H9 (cell line): ENCODE results near the gene SYNGR4. TPM values are rescaled to one million over a fixed set of nuclear protein-coding genes. Genes with fewer than 3 reads are reported as not detected.

Experiments used
- DNase-seq: peaks from one replicate; pipeline ENCODE4 v3.0.0-alpha.2; 2017
- H2AFZ ChIP-seq: one replicate; pipeline ENCODE4 v1.6.1; 2013; ENCODE audit warnings: mild to moderate bottlenecking, low read length, control low read depth, moderate library complexity
- H2AK5ac ChIP-seq: 2 replicates; pipeline ENCODE4 v1.6.1; 2013; ENCODE audit warnings: low read length, control low read depth, mixed read lengths; ENCODE audit not compliant: insufficient read length
- H2BK120ac ChIP-seq: one replicate; pipeline ENCODE4 v1.6.1; 2013; ENCODE audit warnings: low read depth, mild to moderate bottlenecking, low read length, control low read depth, inconsistent platforms; ENCODE audit not compliant: poor library complexity, severe bottlenecking
- H2BK12ac ChIP-seq: 2 replicates; pipeline ENCODE4 v1.6.1; 2013; ENCODE audit warnings: low read length, control low read depth, mixed read lengths, low read depth; ENCODE audit not compliant: insufficient read length
- H2BK15ac ChIP-seq: 2 replicates; pipeline ENCODE4 v1.6.1; 2013; ENCODE audit warnings: low read depth, low read length, control low read depth
- H2BK20ac ChIP-seq: one replicate; pipeline ENCODE4 v1.6.1; 2013; ENCODE audit warnings: low read depth, mild to moderate bottlenecking, low read length, control low read depth, inconsistent platforms; ENCODE audit not compliant: poor library complexity, severe bottlenecking
- H2BK5ac ChIP-seq: 2 replicates; pipeline ENCODE4 v1.6.1; 2013; ENCODE audit warnings: low read length, control low read depth, mixed read lengths; ENCODE audit not compliant: insufficient read length
- H3K14ac ChIP-seq: 2 replicates; pipeline ENCODE4 v1.6.1; 2013; ENCODE audit warnings: low read length, control low read depth; ENCODE audit not compliant: insufficient read depth
- H3K18ac ChIP-seq: 2 replicates; pipeline ENCODE4 v1.6.1; 2013; ENCODE audit warnings: low read depth, mild to moderate bottlenecking, mixed read lengths, low read length, control low read depth; ENCODE audit not compliant: insufficient read length
- H3K23ac ChIP-seq: 2 replicates; pipeline ENCODE4 v1.6.1; 2013; ENCODE audit warnings: low read length, control low read depth, mixed read lengths, low read depth; ENCODE audit not compliant: insufficient read length
- H3K23me2 ChIP-seq: 2 replicates; pipeline ENCODE4 v1.6.1; 2013; ENCODE audit warnings: low read depth, mild to moderate bottlenecking, mixed read lengths, low read length, control low read depth; ENCODE audit not compliant: insufficient read length, poor library complexity, severe bottlenecking
- H3K27ac ChIP-seq: 2 replicates; pipeline ENCODE4 v1.5.1; 2013; ENCODE audit warnings: low read length, control low read depth, mixed read lengths, low read depth; ENCODE audit not compliant: insufficient read length
- H3K27me3 ChIP-seq: 2 replicates; pipeline ENCODE4 v1.6.1; 2013; ENCODE audit warnings: low read length, control low read depth, inconsistent platforms; ENCODE audit not compliant: insufficient read depth
- H3K4ac ChIP-seq: 2 replicates; pipeline ENCODE4 v1.6.1; 2013; ENCODE audit warnings: low read depth, mild to moderate bottlenecking, control low read depth, inconsistent platforms, low read length, moderate library complexity
- H3K4me1 ChIP-seq: 2 replicates; pipeline ENCODE4 v1.6.1; 2013; ENCODE audit warnings: low read length, control low read depth, inconsistent platforms; ENCODE audit not compliant: insufficient read depth
- H3K4me2 ChIP-seq: 2 replicates; pipeline ENCODE4 v1.6.1; 2013; ENCODE audit warnings: low read length, control low read depth, mixed read lengths; ENCODE audit not compliant: insufficient read length, insufficient read depth
- H3K56ac ChIP-seq: 2 replicates; pipeline ENCODE4 v1.6.1; 2013; ENCODE audit warnings: low read depth, mild to moderate bottlenecking, mixed read lengths, low read length, control low read depth; ENCODE audit not compliant: insufficient read length
- H3K79me1 ChIP-seq: 2 replicates; pipeline ENCODE4 v1.6.1; 2013; ENCODE audit warnings: low read depth, mild to moderate bottlenecking, moderate library complexity, low read length, control low read depth, inconsistent platforms; ENCODE audit not compliant: insufficient read depth, poor library complexity, severe bottlenecking
- H3K79me2 ChIP-seq: 2 replicates; pipeline ENCODE4 v1.6.1; 2013; ENCODE audit warnings: low read length, control low read depth, inconsistent platforms; ENCODE audit not compliant: insufficient read depth
- H3K9ac ChIP-seq: 2 replicates; pipeline ENCODE4 v1.6.1; 2013; ENCODE audit warnings: low read length, control low read depth, mixed read lengths; ENCODE audit not compliant: insufficient read length; ENCODE audit errors: extremely low read depth
- H3K9me3 ChIP-seq: one replicate; pipeline ENCODE4 v1.6.1; 2013; ENCODE audit warnings: low read depth, low read length, inconsistent platforms; ENCODE audit not compliant: control insufficient read depth
- H3T11ph ChIP-seq: one replicate; pipeline ENCODE4 v1.6.1; 2013; ENCODE audit warnings: mild to moderate bottlenecking, low read length, control low read depth, inconsistent platforms
- H4K20me1 ChIP-seq: one replicate; pipeline ENCODE4 v1.6.1; 2013; ENCODE audit not compliant: control insufficient read depth, insufficient read length, insufficient read depth
- H4K5ac ChIP-seq: 2 replicates; pipeline ENCODE4 v1.6.1; 2013; ENCODE audit warnings: low read depth, mild to moderate bottlenecking, mixed read lengths, low read length, control low read depth; ENCODE audit not compliant: insufficient read length
- H4K8ac ChIP-seq: replicated peaks from 2 replicates; pipeline ENCODE4 v1.6.1; 2013; ENCODE audit warnings: low read length, control low read depth, mixed read lengths, low read depth; ENCODE audit not compliant: insufficient read length
- H4K91ac ChIP-seq: 2 replicates; pipeline ENCODE4 v1.6.1; 2013; ENCODE audit warnings: low read depth, mild to moderate bottlenecking, moderate library complexity, mixed read lengths, low read length, control low read depth; ENCODE audit not compliant: insufficient read length
- H3K27ac Mint-ChIP-seq, 3 experiments: 2 replicates in 2 of 3; 3 replicates in 1 of 3; pipeline ENCODE4 v1.8.0; 2020 to 2021; ENCODE audit warnings: mixed read lengths in 3 of 3, mild to moderate bottlenecking in 1 of 3, moderate library complexity in 1 of 3
- H3K27me3 Mint-ChIP-seq: 2 replicates; pipeline ENCODE4 v1.8.0; 2021; ENCODE audit warnings: low read depth, mild to moderate bottlenecking, moderate library complexity, mixed read lengths
- H3K36me3 Mint-ChIP-seq, 3 experiments: 2 replicates in 2 of 3; 3 replicates in 1 of 3; pipeline ENCODE4 v1.8.0; 2020 to 2021; ENCODE audit warnings: low read depth in 3 of 3, mixed read lengths in 3 of 3; ENCODE audit not compliant: insufficient read depth in 1 of 3
- H3K4me1 Mint-ChIP-seq, 2 experiments: 2 replicates each; pipeline ENCODE4 v1.8.0; 2020; ENCODE audit warnings: mixed read lengths in 2 of 2
- H3K4me3 Mint-ChIP-seq, 2 experiments: 2 replicates in 1 of 2; 3 replicates in 1 of 2; pipeline ENCODE4 v1.8.0; 2020 to 2021; ENCODE audit warnings: mild to moderate bottlenecking in 2 of 2, mixed read lengths in 2 of 2, moderate library complexity in 1 of 2
- H3K9me3 Mint-ChIP-seq, 2 experiments: 2 replicates in 1 of 2; 3 replicates in 1 of 2; pipeline ENCODE4 v1.8.0; 2020; ENCODE audit warnings: mild to moderate bottlenecking in 2 of 2, mixed read lengths in 2 of 2, moderate library complexity in 1 of 2
- CTCF ChIP-seq: fragments of 200-600 bp; sonication (generic); conservative IDR thresholded peaks from 3 replicates; pipeline ENCODE4 v1.8.0; 2021; ENCODE audit warnings: antibody characterized with exemption, mild to moderate bottlenecking
- WGBS: extraction: QIAGEN DNeasy Blood & Tissue Kit; methylation state at CpG from one replicate; pipeline ENCODE4 v1.1.7; 2013; ENCODE audit warnings: missing lambda C conversion rate, low lambda C conversion rate, mixed read lengths; ENCODE audit not compliant: insufficient read length; ENCODE audit errors: extremely low coverage; 5-methylcytosine and 5-hydroxymethylcytosine counted together
- total RNA-seq: library from RNA; stranded (reverse); gene quantifications from 2 replicates; pipeline ENCODE4 v1.2.1, GENCODE V29; 2021

SYNGR4 gene
- total RNA-seq, 1 experiment from 2014 or later, result 0.31 TPM

DNA sequence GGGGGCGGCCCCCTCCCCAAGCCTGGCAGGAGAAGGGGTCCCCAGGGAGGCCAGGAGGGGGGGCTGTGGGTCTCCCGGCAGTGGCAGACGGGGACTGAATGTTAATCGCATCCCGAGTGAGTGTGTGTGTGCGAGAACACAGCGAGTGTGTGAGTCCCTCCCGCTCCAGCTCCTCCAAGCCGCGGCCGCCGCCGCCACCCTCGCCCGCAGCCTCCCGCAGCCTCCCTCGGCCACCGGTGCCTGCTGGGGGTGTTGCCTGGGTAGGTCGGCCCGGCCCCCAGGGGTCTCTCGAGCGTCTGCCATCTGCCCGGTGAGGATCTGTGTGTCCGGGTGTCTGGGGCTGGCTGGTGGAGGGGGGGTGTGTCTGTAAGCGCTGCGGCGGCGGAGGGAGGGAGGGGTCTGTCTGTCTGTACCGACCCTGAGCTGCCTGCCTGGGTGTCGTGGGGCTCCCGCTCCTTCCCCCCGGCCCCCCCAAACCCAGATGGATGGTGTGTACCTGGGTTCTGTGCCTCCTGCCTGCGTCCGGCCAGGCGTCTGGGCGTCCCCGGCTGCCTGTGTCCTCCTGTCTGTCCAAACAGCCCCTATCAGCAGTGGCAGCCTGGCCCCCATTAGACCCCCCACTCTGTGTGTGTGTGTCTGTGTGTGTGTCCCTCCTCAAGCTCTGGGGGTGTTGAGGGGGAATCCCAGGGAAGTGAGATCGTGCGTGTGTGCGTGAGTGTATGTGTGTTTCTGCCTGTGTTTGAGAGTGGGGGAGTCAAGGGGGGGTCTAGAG is 29.6 kb downstream of the SYNGR4 start, which contains the start of gene GRIN2D:
Gene GRIN2D, plus strand, starts transcription at position 110 of the 772 bp plus-strand sequence. CDS start 4,725 bp downstream, outside the sequence.
- peaks cover 33 to 59% of the 10 kb centered on the region in 2 experiments for H3K4me1 Mint-ChIP-seq
- H3K9ac ChIP-seq, result no peak within 1 kb of the TSS

More for the DNA sequence above, 29.6 kb downstream of the SYNGR4 start, which contains the start of gene GRIN2D:
- H3K36me3 Mint-ChIP-seq, result peaks cover 4 to 6% (median 6%) of the 10 kb centered on the region in 3 experiments; a peak in 5 of 7 replicates
- no peak within 1 kb of the TSS for H3K18ac ChIP-seq
- H3K27me3 ChIP-seq, result peaks cover 8% of the 10 kb centered on the region; the same call in 1 of the 2 replicates
- peak within 1 kb of the TSS in 1 of 3 experiments; percentile 86; a peak in 1 of 7 replicates for H3K27ac Mint-ChIP-seq
- no peak within 1 kb of the TSS for H3K56ac ChIP-seq
- no peak within 1 kb of the TSS for H4K5ac ChIP-seq
- H2AFZ ChIP-seq, result no peak within 1 kb of the TSS
- peak; percentile 29; the same call in 1 of the 3 replicates for TF ChIP-seq CTCF
- H3K9me3 ChIP-seq, result no peaks in the 10 kb centered on the region
- no peak within 1 kb of the TSS for H2AK5ac ChIP-seq
- peaks cover 62% of the 10 kb centered on the region for H3K27me3 Mint-ChIP-seq
- no peaks in the 10 kb centered on the region; the same call in 1 of the 2 replicates for H3K79me2 ChIP-seq
- no peak within 1 kb of the TSS for H4K91ac ChIP-seq
- no peaks in the 10 kb centered on the region for H3K9me3 Mint-ChIP-seq
- H3K4me2 ChIP-seq, result peak within 1 kb of the TSS; percentile 72
- H3K23ac ChIP-seq, result no peak within 1 kb of the TSS
- no peak within 1 kb of the TSS for H2BK20ac ChIP-seq
- peaks cover 13% of the 10 kb centered on the region for H3K23me2 ChIP-seq
- no peak within 1 kb of the TSS for H2BK15ac ChIP-seq
- DNase-seq, result peak; percentile 64
- H2BK12ac ChIP-seq, result no peak within 1 kb of the TSS
- peaks cover 6% of the 10 kb centered on the region; the same call in 1 of the 2 replicates for H3K4me1 ChIP-seq
- H3K4me3 Mint-ChIP-seq, result peak within 1 kb of the TSS; percentile 55 to 84
- no peaks in the 10 kb centered on the region for H4K20me1 ChIP-seq
- no peak within 1 kb of the TSS for H3K14ac ChIP-seq
- no peak within 1 kb of the TSS for H2BK5ac ChIP-seq
- no peaks in the 10 kb centered on the region for H3K79me1 ChIP-seq
- no peak within 1 kb of the TSS for H3K27ac ChIP-seq
- H4K8ac ChIP-seq, result no peak within 1 kb of the TSS
- H2BK120ac ChIP-seq, result no peak within 1 kb of the TSS
- H3T11ph ChIP-seq, result no peak within 1 kb of the TSS
- no CpG with 5 or more reads among the region's 40 CpGs for WGBS
- H3K4ac ChIP-seq, result no peak within 1 kb of the TSS
